Endometrium (tissue), 2 donors: Measurements from ENCODE around the gene ABCA6.

Source experiments
- FAIRE-seq: peaks from 2 replicates; lab custom pipeline; 2012; peaks lifted over from hg19 to GRCh38; lab: Jason Lieb, UNC
- donor health status: control.
- donor health status: control.

ABCA6 gene

GRCh38 chr17:69143151-69143550 lies 1.5 kb upstream of the ABCA6 start:
- FAIRE-seq, result no peak

GRCh38 chr17:69142175-69142802 lies 594 bp upstream of the ABCA6 start:
- no peak for FAIRE-seq

GRCh38 chr17:69134112-69134511 lies 7.6 kb downstream of the ABCA6 start:
- no peak for FAIRE-seq

- FAIRE-seq, result no peak
These were observed 10.9 kb downstream of the ABCA6 start for GRCh38 chr17:69130627-69131296.

GRCh38 chr17:69123626-69124025 lies 18.1 kb downstream of the ABCA6 start:
- FAIRE-seq, result no peak

- no peak for FAIRE-seq
These were observed 19.6 kb downstream of the ABCA6 start for GRCh38 chr17:69122065-69122464.

- FAIRE-seq, result no peak
These were observed 23.6 kb downstream of the ABCA6 start for GRCh38 chr17:69117855-69118784.

GRCh38 chr17:69111794-69112193 lies 29.9 kb downstream of the ABCA6 start:
- no peak for FAIRE-seq

GRCh38 chr17:69105907-69106730 lies 35.6 kb downstream of the ABCA6 start:
- no peak for FAIRE-seq

GRCh38 chr17:69103557-69104233 lies 38.0 kb downstream of the ABCA6 start:
- FAIRE-seq, result no peak

- FAIRE-seq, result no peak
These were observed 43.1 kb downstream of the ABCA6 start for GRCh38 chr17:69098625-69099024.

GRCh38 chr17:69096541-69096940 lies 45.2 kb downstream of the ABCA6 start:
- peak; percentile 8 for FAIRE-seq

GRCh38 chr17:69093995-69094394 lies 47.7 kb downstream of the ABCA6 start:
- FAIRE-seq, result no peak

GRCh38 chr17:69093279-69093789 lies 48.4 kb downstream of the ABCA6 start:
- no peak for FAIRE-seq

GRCh38 chr17:69090365-69090764 lies 51.3 kb downstream of the ABCA6 start:
- FAIRE-seq, result no peak

- no peak for FAIRE-seq
These were observed 53.0 kb downstream of the ABCA6 start for GRCh38 chr17:69088643-69089200.

GRCh38 chr17:69086641-69087040 lies 55.1 kb downstream of the ABCA6 start:
- no peak for FAIRE-seq

- FAIRE-seq, result no peak
These were observed 56.8 kb downstream of the ABCA6 start for GRCh38 chr17:69084911-69085310.

- no peak for FAIRE-seq
These were observed 59.0 kb downstream of the ABCA6 start for GRCh38 chr17:69082696-69083095.

GRCh38 chr17:69078864-69079263 lies 62.8 kb downstream of the ABCA6 start:
- FAIRE-seq, result no peak

- FAIRE-seq, result no peak
These were observed 65.9 kb downstream of the ABCA6 start for GRCh38 chr17:69075823-69076222.
